Spleen (tissue), 7 donors: ENCODE measurements around the gene KIF7.

Experiments used
- CTCF ChIP-seq, 11 experiments: fragments of 200-600 bp in 7 of 11; fragments of 450-650 bp in 4 of 11; sonication (generic) in 4 of 11; IDR thresholded peaks in 8 of 11; conservative IDR thresholded peaks in 3 of 11; 1 replicate in 7 of 11; 2 replicates in 4 of 11; pipeline versions ENCODE4 v1.4.0 to v1.8.0; 2016 to 2021; ENCODE audit warnings: antibody characterized with exemption in 11 of 11, inconsistent platforms in 4 of 11, mild to moderate bottlenecking in 1 of 11
- POLR2AphosphoS5 ChIP-seq, 3 donors: sonication (generic); formaldehyde crosslinking; IDR thresholded peaks; one replicate each; pipeline ENCODE4 v1.5.1; 2017; ENCODE audit warnings: antibody characterized with exemption in 3 of 3
- donor health status: DM: no; HTN: no; CAD: no; lungs with moderate emphysema.
- donor health status: DM: no; HTN: no; CAD: no.
- donor health status: DM: no; HTN: no; CAD: no.

GRCh38 chr15:89695198-89695597 lies 39.9 kb upstream of the KIF7 start:
- TF ChIP-seq CTCF (IDR thresholded peaks at IDR 0.05 in 8 of 11, conservative IDR thresholded peaks at IDR 0.05 in 3 of 11) (no peak), POLR2AphosphoS5 (IDR thresholded peaks at IDR 0.05) (no peak)
